NCI-H1694 (cell line): ENCODE data around the gene DNMT3A.
A peak's percentile ranks its signal among the peaks of the same experiment; 100 is the strongest.

ENCODE experiments used
- DNase-seq: peaks from one replicate; lab custom pipeline; 2025; lab: John Stamatoyannopoulos, UW

DNMT3A gene

GRCh38 chr2:25341753-25342371, at the start of gene DNMT3A:
Gene DNMT3A (minus strand): TSS chr2:25341925. CDS start chr2:25313984, 27,941 bp downstream.
- peak; percentile 37 for DNase-seq

- DNase-seq, result no peak
These were observed 47.4 kb upstream of the DNMT3A start for GRCh38 chr2:25389161-25389560.

GRCh38 chr2:25388491-25388890, 46.8 kb upstream of the DNMT3A start:
- DNase-seq, result no peak

GRCh38 chr2:25387876-25388449, 46.2 kb upstream of the DNMT3A start:
- no peak for DNase-seq

GRCh38 chr2:25386971-25387875, 45.5 kb upstream of the DNMT3A start:
- no peak for DNase-seq

- DNase-seq, result no peak
These were observed 44.2 kb upstream of the DNMT3A start for GRCh38 chr2:25385910-25386309.

- DNase-seq, result no peak
These were observed 42.1 kb upstream of the DNMT3A start for GRCh38 chr2:25383806-25384205.

GRCh38 chr2:25381502-25381901, 39.8 kb upstream of the DNMT3A start:
- no peak for DNase-seq

GRCh38 chr2:25380586-25381375, 39.1 kb upstream of the DNMT3A start:
- DNase-seq, result no peak

GRCh38 chr2:25380023-25380422, 38.3 kb upstream of the DNMT3A start:
- no peak for DNase-seq

- no peak for DNase-seq
These were observed 37.8 kb upstream of the DNMT3A start for GRCh38 chr2:25379535-25379934.

- no peak for DNase-seq
These were observed 37.2 kb upstream of the DNMT3A start for GRCh38 chr2:25378731-25379490.

GRCh38 chr2:25377822-25378421, 36.2 kb upstream of the DNMT3A start:
- no peak for DNase-seq

- DNase-seq, result peak; percentile 79
These were observed 35.3 kb upstream of the DNMT3A start for GRCh38 chr2:25376750-25377621.

- no peak for DNase-seq
These were observed 34.3 kb upstream of the DNMT3A start for GRCh38 chr2:25375989-25376545.

GRCh38 chr2:25375371-25375988, 33.8 kb upstream of the DNMT3A start:
- DNase-seq, result no peak

GRCh38 chr2:25374827-25375226, 33.1 kb upstream of the DNMT3A start:
- no peak for DNase-seq

- DNase-seq, result no peak
These were observed 32.7 kb upstream of the DNMT3A start for GRCh38 chr2:25374411-25374810.

- no peak for DNase-seq
These were observed 31.7 kb upstream of the DNMT3A start for GRCh38 chr2:25373269-25373981.
